GM21381 (cell line): ENCODE data around the gene LIN7B.
A peak's percentile ranks its signal among the peaks of the same experiment; 100 is the strongest.
"Not testable (repeated sequence)": the region's sequence is repeated elsewhere in the genome, so short reads cannot be mapped to it uniquely, and the experiment has no call there.

Experiments used
- ATAC-seq: cut with Tn5 transposase; IDR thresholded peaks from one replicate; pipeline ENCODE4 v1.9.1; 2021; ENCODE audit warnings: mild to moderate bottlenecking, moderate library complexity; ENCODE audit not compliant: unreplicated experiment

LIN7B gene, protein sequence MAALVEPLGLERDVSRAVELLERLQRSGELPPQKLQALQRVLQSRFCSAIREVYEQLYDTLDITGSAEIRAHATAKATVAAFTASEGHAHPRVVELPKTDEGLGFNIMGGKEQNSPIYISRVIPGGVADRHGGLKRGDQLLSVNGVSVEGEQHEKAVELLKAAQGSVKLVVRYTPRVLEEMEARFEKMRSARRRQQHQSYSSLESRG

DNA sequence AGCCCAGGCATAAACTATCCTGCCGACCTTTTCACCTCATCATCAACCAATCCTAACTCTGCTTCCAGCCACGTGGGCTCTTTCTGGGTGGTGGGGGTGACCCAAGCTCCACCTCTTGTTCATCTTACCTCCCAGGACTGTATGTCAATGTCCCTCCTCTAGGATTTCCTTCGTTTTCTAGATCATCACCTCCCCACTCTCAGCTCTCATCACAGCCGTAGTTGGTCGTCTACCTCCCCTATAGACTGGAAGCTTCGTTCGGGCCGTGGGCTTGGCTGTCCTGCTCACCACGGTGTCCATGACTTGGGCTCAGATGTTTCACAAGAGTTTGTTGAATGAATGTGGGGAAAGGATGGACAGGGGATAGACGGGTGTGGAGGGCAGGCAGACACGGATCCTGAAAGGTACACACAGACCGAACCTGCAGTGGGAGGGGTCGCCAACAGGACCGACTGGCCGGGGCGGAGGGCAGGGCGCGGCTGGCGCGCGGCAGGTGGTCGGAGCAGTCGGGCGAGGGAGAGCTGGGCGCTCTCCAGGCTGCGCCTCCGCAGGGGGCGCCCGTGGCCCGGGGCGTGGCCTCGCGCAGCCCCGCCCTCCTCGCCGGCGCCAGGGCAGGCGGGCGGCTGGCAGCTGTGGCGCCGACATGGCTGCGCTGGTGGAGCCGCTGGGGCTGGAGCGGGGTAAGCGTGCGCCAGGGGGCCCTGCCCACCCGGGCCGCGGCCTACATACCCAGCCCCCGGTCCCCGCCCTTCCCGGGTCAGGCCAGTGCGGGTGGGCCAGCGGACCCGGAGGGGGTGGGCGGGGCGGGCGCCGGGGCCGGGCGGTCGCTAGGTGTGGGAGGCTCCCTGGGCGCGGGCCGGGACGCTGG lies at the start of gene LIN7B:
LIN7B (plus strand) TSS at position 609 of the 868 bp plus-strand sequence; CDS start at position 644, 35 bp downstream.
- ATAC-seq, result peak; percentile 46

DNA sequence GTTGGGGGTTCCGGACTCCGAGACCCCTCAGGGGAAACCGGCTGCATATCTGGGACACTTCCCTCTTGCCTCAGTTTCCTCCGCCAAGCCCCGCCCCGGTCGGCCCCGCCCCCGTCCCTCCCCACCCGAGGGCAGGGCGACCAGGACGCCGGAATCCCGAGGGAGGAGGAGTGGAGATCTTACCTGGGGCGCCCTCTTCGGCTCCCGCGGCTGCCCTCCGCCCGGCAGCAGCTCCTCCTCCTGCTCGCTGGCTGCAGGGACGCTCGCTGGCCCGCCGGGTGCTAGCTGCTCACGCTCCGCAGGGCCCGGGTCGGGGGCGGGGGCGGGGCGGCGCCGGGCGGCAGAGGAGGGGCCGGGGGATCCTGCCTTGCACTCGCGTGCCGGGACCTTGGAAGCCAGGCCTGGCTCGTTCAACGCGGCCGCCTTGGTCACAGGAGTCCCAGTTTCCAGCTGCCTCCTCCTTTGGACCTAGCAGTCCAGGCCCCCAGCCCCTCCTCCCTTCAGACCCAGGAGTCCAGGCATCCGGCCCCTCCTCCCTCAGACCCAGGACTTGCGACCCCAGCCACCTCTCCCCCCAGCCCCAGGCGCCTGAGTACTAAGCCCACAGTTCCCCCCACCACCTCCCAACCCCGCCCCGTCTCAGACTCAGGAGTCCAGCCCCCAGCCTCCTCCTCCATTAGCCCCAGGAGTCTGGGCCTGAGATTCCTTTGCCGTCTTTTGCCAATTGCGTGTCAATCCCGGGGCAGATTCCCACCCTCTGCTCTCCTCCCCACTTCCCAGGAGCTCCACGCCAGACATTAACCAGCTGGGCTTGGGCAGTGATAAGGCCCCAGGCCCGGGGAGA lies 49.2 kb upstream of the LIN7B start, which contains the start of gene NTF4:
NTF4 (minus strand) TSS at position 51 of the 844 bp plus-strand sequence. CDS start 2,821 bp downstream, outside the sequence.
- ATAC-seq, result no peak

DNA sequence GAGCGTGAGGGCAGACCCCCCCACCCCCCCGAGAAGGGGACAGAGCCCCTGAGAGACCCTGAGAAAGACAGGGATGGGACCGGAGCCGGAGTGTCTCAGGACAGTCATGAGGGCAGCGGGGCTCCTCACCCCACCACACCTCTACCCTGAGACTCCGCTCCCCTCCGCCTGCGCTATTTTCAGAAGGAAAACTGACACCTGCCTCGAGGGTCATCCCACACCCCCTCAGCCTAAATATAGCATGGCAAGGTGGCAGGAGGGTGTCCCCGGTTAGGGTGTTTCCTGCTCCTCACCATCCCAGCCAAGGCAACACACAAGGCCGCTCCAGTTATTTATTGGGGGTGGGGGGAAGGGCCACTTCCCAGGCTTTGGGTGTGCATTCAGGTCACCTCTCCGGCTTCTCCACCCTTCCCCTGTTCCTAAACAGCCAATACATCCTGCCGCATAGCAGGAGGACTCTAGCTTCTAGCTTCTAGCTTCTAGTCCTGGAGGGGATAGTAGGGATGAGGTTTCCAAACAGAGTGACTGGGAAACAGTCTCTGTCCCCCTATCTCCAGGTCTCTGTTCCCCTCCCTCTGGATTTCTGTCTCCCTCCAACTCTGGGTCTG lies 48.2 kb upstream of the LIN7B start:
- ATAC-seq, result no peak

DNA sequence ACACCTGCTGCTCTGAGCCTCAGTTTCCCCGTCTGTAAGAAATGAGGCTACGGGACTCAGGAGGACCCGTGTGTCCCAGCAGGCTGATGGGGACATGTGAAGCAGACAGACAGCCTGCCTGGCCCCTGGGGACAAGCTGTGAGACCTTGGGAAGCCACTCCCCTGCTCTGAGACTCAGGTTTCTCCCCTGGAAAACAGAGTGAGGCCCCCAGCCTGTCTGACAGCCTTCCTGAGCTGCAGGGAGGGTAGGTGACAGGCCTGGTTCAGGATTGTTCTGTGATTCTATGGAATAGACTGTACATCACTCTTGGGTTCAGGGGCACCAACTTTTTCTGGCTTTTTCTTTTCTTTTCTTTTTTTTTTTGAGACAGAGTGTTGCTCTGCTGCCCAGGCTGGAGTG lies 46.6 kb upstream of the LIN7B start:
- ATAC-seq, result no peak

DNA sequence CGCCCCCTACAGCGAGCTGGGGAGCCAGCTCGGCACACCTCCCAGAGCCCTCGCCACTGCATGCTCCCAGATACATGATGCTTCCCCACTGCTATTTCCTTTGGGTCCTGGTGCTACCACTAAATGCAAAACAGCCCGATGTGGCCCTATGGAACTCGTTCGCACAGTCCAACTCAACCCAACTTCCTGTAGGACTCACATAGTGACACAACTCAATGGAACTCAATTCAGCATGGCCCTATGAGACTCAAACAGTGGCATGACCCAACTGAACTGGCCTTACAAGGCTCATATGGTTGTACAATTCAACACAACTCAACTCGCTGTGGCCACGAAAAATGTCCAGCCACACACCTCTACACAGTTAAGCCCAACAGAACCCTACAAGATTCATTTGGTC lies 45.1 kb upstream of the LIN7B start:
- no peak for ATAC-seq

DNA sequence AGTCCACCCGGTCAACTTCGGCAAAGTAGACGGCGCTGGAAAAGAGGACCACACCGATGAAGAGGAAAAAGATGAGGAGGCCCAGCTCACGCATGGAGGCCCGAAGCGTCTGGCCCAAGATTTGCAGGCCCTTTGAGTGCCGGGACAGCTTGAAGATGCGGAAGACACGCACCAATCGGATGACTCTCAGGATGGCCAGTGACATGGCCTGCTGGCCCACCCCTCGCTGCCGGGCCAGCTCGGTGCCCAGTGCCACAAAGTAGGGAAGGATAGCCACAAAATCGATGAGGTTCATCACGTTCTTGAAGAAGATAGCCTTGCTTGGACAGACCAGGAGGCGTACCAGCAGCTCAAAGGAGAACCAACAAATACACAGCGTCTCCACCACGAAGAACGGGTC lies 43.8 kb upstream of the LIN7B start:
- ATAC-seq, result no peak

DNA sequence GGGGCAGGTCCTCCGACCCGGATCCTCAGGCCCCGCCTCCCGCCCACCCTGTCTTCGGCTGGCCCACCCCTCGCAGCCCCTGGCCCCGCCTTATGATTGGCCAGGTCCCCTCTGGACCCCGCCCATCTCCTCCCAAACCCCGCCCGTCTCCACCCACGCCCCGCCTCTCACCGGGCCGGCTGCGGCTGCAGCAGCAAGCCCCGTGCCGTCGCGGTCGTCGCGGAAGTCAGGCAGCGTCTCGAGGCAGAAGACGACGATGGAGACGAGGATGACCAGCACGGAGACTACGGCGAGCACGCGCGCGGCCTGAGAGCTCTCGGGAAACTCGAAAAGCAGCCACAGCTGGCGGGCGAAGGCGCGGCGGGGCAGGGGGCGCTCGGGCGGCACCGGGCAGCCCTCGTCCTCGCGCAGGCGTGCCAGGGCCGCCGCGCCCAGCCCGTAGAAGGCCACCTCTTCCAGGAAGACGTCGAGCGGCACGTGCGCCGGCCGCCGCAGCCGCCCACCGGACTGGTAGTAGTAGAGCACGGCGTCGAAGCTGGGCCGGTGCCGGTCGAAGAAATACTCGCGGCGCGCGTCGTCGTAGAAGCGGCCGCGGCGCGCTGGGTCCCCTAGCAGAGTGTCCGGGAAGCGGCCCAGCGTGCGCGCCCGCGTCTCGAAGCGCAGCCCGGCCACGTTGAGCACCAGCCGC lies 42.2 kb upstream of the LIN7B start:
- ATAC-seq, result no peak

DNA sequence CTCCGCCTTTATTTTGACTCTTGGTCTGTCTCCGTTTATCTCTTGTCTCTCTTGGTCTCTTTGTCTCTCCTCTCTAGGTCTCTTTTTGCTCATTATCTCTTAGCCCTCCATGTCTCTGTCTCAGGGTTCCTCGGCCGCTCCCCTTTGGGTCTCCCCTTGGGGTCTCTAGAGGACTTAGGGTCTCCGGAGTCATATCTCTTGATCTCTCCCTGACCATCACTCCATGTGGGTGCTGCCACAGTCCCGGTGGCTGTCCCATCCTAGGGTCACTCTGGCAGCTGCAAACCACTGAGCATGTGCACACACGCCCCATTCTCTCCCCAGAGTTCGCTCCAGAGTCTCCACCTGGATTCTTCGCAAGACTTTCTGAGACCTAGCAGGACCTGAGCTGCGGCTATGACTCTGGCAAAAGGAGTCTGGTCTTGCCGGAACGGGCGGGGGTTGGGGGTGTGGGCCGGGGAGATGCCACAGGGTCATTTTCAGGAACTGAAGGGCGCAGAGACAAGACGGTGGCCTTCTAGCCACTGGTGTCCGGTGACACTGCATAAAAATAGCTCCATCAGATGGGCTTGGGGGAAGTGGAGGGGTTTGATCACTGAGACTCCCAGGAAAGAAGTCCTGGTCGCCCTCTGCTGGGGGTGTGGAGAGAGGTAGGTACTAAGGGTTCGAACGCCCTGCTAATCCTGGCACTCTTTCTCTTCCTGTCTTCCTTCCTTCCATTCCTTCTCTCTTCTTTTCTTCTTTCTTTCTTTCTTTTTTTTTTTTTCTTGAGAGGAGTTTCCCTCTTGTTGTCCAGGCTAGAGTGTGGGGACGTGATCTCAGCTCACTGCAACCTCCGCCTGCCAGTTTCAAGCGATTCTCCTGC lies 40.4 kb upstream of the LIN7B start:
- ATAC-seq, result no peak

DNA sequence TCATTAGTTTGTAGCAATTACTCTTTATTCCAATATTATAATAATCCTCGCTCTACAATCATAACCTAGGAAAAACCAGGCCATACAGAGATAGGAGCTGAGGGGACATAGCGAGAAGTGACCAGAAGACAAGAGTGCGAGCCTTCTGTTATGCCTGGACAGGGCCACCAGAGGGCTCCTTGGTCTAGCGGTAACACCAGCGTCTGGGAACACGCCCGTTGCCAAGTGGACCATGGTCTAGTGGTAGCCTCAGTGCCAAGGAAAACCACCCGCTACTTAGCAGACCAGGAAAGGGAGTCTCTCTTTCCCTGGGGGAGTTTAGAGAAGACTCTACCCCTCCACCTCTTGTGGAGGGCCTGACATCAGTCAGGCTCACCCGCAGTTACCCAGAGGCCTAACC lies 39.3 kb upstream of the LIN7B start:
- ATAC-seq, result not testable (repeated sequence)

DNA sequence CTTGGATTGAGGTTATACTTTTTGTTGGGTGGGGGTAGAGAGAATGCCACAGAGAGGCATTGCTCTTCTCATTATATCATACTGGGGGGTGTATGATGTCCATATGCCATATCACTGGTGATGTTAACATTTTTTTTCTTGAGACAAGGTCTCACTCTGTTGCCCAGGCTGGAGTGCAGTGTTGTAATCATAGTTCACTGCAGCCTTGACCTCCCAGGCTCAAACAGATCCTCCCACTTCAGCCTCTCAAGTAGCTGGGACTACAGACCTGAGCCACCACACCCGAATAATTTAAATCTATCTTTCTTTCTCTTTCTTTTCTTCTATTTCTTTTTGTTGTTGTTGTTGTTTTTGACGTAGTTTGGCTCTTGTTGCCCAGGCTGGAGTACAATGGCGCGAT lies 33.8 kb upstream of the LIN7B start:
- ATAC-seq, result no peak

DNA sequence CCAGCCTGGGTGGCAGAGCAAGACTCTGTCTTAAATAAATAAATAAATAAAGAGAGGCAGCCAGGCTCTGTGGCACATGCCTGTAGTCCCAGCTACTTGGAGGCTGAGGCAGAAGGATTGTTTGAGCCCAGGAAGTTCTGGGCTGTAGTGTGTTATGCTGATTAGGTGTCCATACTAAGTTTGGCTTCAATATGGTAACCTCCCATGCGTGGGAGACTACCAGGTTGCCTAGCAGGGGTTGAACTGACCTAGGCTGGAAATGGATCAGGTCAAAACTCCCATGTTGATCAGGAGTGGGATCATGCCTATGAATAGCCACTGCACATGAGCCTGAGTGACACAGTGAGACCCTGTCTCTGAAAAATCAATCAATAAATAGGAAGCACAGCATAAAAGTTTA lies 32.9 kb upstream of the LIN7B start:
- ATAC-seq, result no peak

DNA sequence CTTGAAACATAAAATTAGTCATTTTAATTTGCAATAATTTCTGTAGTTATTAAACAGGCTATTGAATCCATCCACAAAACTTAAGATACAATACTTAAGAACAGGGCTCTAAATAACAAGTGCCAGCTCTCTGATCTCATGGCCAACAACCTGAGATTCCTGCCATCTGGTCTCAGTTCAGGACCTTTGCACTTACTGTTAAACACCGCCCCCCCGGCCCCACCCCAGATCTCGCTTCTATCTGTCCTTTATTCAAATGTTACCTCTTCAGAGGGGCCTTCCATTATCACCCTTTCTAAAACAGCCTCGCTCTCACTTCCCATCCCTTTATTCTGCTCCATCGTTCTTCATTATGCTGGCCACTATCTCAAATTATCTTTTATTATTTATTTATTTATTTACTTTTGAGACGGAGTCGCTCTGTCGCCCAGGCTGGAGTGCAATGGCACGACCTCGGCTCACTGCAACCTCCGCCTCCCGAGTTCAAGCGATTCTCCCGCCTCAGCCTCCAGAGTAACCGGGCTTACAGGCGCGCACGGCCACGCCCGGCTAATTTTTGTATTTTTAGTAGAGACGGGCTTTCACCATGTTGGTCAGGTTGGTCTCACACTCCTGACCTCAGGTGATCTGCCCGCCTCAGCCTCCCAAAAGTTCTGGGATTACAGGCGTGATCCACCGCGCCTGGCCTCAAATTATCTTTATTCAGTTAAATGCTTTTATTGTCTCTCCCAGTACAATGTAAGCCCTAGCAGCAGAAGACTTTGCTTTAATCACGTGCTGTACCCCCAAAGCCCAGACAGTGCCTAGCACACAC lies 29.8 kb upstream of the LIN7B start:
- no peak for ATAC-seq

DNA sequence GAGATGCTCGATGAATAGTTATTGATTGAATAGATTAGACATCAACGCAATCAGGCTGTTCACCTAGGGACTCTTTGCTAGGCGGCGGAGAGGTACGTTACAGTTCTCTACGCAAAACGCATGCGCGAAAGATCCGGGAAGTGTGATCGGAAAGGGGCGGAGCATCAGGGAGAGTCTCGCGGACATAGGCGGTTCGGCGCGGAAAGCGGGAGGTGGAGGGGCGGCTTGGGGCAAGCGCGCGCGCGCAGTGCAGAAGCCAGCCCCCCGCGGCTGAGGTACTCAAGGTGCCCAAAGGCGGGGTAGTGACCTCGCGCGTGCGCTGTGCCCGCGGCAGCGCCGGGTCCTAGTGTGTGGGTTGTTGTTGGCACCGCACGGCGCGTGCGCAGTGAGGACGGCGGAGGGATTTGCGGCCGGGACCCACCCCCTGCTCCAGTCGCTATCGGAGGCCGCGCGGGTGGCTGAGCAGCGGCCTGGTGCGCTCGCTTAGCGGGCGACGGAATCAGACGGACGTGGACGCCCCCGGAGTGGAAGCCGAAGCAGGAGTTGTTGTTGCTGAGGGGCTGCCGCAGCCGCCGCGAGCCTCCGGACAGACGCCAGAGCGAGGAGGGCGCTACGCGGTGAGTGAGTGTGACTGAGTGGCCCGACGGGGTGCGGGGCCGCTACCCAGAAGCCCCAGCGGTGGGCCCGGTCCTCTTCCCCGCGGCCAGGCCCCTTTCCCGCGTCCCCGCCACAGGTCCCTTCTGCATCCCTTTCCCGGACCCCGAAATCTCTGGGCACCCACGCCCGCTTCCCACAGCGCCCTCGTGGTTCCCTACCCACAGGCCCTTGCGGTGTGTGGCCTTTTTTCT lies 28.9 kb upstream of the LIN7B start, which contains the start of gene SNRNP70:
SNRNP70 (plus strand) TSS at position 432 of the 848 bp plus-strand sequence. CDS start 964 bp downstream, outside the sequence.
- peak; percentile 89 for ATAC-seq

DNA sequence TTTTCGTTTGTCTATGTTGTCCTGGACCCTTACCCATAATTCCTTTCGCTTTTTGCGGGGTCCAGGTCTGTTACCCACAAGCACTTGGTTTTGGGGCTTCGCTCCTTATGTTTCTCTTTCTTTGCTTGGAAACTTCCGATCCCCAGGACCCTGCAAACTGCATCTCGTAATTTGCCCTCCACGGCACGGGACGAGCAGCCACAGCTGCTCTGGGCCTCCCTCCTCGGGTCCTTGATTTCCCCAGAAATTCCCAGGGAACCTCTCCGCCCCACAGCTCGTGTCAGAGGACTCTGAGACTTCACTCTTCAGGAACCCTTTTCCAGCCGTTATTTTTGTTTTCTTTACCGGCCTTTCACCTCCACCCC lies 28.3 kb upstream of the LIN7B start:
- no peak for ATAC-seq

DNA sequence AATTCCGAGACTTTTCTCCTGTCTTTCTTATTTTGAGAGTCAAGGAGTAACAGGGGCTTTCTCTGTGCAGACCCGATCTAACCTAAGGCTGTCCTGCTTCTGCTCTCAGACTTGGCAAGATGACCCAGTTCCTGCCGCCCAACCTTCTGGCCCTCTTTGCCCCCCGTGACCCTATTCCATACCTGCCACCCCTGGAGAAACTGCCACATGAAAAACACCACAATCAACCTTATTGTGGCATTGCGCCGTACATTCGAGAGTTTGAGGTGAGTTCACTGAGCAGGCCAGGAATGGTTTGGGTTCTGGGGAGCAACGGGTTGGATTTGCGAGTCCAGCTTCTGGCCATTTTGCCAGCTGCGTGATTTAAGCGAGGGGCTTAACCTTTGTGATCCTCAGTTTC lies 27.9 kb upstream of the LIN7B start:
- ATAC-seq, result no peak

DNA sequence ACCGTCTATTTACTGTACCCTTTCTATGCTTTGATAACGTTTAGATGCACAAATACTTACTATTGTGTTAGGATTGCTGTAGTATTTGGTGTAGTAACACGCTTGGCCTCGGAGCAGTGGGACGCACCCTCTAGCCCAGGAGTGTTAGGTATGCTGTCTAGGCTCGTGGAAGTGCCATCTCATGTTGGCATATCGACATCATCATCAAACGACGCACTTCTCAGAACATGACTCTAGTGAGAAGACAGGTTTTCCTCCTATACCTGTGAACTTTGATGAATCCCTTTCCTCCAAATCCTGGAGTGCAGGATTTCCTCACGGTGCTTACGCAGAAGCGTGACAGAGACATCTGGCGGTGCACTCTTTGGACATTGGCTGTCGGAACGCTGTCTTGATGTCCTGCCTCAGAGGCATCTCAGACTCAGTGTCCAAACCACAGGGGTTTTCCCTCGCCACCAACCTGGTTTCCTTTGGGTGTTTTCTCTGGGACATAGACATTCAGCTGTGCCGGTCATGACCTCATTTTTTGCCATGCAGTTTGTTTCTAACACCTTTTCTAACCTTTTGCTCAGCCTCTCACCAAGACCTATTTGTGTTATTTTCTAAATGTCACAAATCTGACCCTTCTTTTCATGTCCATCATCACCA lies 22.7 kb upstream of the LIN7B start:
- no peak for ATAC-seq

DNA sequence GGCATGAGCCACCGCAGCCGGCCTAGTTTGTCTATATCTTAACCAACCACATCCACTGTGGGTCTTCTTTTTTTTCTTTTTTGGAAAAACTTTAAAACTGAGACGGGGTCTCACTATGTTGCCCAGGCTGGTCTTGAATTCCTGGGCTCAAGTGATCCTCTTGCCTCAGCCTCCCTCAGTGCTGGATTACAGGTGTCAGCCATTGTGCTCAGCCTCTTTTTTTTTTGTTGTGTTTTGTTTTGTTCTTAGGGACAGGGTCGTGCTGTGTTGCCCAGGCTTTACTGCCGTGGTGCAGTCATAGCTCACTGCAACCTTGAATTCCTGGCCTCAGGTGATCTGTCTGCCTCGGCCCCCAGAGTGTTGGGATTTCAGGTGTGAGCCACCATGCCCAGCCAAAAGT lies 21.5 kb upstream of the LIN7B start:
- no peak for ATAC-seq
